HepG2 (cell line): ENCODE measurements around the gene B4GALT2. TPM values are rescaled to one million over a fixed set of nuclear protein-coding genes. Genes with fewer than 3 reads are reported as not detected.

ENCODE experiments used
- ASH2L ChIP-seq: fragments of 300-600, 200-600 bp; sonication (generic); IDR thresholded peaks from 2 replicates; pipeline ENCODE4 v1.7.0; 2017; ENCODE audit warnings: low read depth, mild to moderate bottlenecking, moderate library complexity, mixed read lengths, low read length; ENCODE audit not compliant: insufficient read length
- BCL3 ChIP-seq: sonication (generic); formaldehyde crosslinking; IDR thresholded peaks from 2 replicates; pipeline ENCODE4 v1.5.1; 2020; ENCODE audit warnings: mild to moderate bottlenecking, missing genetic modification reagents, moderate library complexity
- CCAR2 ChIP-seq: fragments of 200-400 bp; formaldehyde crosslinking; optimal IDR thresholded peaks from 2 replicates; pipeline ENCODE3; 2018; ENCODE audit warnings: low read depth, mild to moderate bottlenecking, low read length, moderate library complexity
- CHD2 ChIP-seq: IDR thresholded peaks from 2 replicates; pipeline ENCODE4 v1.6.1; 2011; ENCODE audit warnings: low read depth, low read length, improper control_type of control experiment
- FOXC1 ChIP-seq: sonication (generic); formaldehyde crosslinking; IDR thresholded peaks from 2 replicates; pipeline ENCODE4 v1.8.0; 2022; ENCODE audit warnings: mild to moderate bottlenecking, missing genetic modification reagents, borderline replicate concordance
- GTF2F1 ChIP-seq: fragments of 150-350 bp; IDR thresholded peaks from 2 replicates; pipeline ENCODE4 v1.6.1; 2014; ENCODE audit warnings: low read length
- MEF2D ChIP-seq: sonication (generic); formaldehyde crosslinking; IDR thresholded peaks from 2 replicates; pipeline ENCODE4 v1.5.1; 2020; ENCODE audit warnings: mild to moderate bottlenecking, missing genetic modification reagents
- MXD4 ChIP-seq: IDR thresholded peaks from 2 replicates; pipeline ENCODE4 v1.6.1; 2016; ENCODE audit warnings: mild to moderate bottlenecking, missing biosample characterization, missing genetic modification reagents
- SP140L ChIP-seq: sonication (generic); formaldehyde crosslinking; IDR thresholded peaks from 2 replicates; pipeline ENCODE4 v1.4.0; 2020; ENCODE audit warnings: missing genetic modification reagents, borderline replicate concordance
- TFDP2 ChIP-seq: sonication (generic); formaldehyde crosslinking; IDR thresholded peaks from 2 replicates; pipeline ENCODE4 v1.4.0; 2020; ENCODE audit warnings: missing genetic modification reagents
- ZBTB38 ChIP-seq: sonication (generic); formaldehyde crosslinking; IDR thresholded peaks from 2 replicates; pipeline ENCODE4 v1.5.1; 2020; ENCODE audit warnings: mild to moderate bottlenecking, missing genetic modification reagents
- ZBTB8A ChIP-seq: sonication (generic); formaldehyde crosslinking; IDR thresholded peaks from 2 replicates; pipeline ENCODE4 v1.4.0; 2020; ENCODE audit warnings: mild to moderate bottlenecking, low read depth, missing genetic modification reagents, borderline replicate concordance
- ZMAT3 ChIP-seq: sonication (generic); formaldehyde crosslinking; conservative IDR thresholded peaks from 2 replicates; pipeline ENCODE4 v1.7.0; 2021; ENCODE audit warnings: missing genetic modification reagents
- ZNF329 ChIP-seq: sonication (generic); formaldehyde crosslinking; IDR thresholded peaks from 2 replicates; pipeline ENCODE4 v1.9.0; 2021; ENCODE audit warnings: low read depth, mild to moderate bottlenecking, missing genetic modification reagents
- ZNF33A ChIP-seq: sonication (generic); formaldehyde crosslinking; IDR thresholded peaks from 2 replicates; pipeline ENCODE4 v1.5.1; 2020; ENCODE audit warnings: missing genetic modification reagents, mild to moderate bottlenecking, moderate library complexity, borderline replicate concordance
- ZNF431 ChIP-seq: sonication (generic); formaldehyde crosslinking; IDR thresholded peaks from 2 replicates; pipeline ENCODE4 v1.9.0; 2022; ENCODE audit warnings: missing genetic modification reagents, low read depth, mild to moderate bottlenecking, borderline replicate concordance
- ZNF441 ChIP-seq: sonication (generic); formaldehyde crosslinking; IDR thresholded peaks from 2 replicates; pipeline ENCODE4 v1.7.0; 2021; ENCODE audit warnings: missing genetic modification reagents, borderline replicate concordance
- ZNF547 ChIP-seq: sonication (generic); formaldehyde crosslinking; IDR thresholded peaks from 2 replicates; pipeline ENCODE4 v1.5.1; 2020; ENCODE audit warnings: mild to moderate bottlenecking, missing genetic modification reagents
- ZNF629 ChIP-seq: sonication (generic); formaldehyde crosslinking; conservative IDR thresholded peaks from 2 replicates; pipeline ENCODE4 v1.5.0; 2020; ENCODE audit warnings: missing genetic modification reagents
- ZNF644 ChIP-seq: IDR thresholded peaks from 2 replicates; pipeline ENCODE4 v1.6.1; 2016; ENCODE audit warnings: low read depth
- polyA plus RNA-seq, 8 experiments: library from polyadenylated mRNA; depleted of rRNA in 3 of 8; stranded (reverse) in 7 of 8; unstranded in 1 of 8; fragments of >200 nt; fragmentation: Illumina TruSeq in 4 of 8; extraction: Trizol in 4 of 8; gene quantifications; 2 replicates each; pipeline versions ENCODE4 v1.2.1 to v1.2.3, GENCODE V29; 2011 to 2016; ENCODE audit warnings: low read depth in 4 of 8, missing spikeins in 1 of 8, mixed read lengths in 1 of 8; ENCODE audit not compliant: insufficient read depth in 1 of 8
- total RNA-seq, 5 experiments: library from RNA; depleted of rRNA; stranded (reverse); fragments of >200 nt; fragmentation: Illumina TruSeq; extraction: Trizol; gene quantifications; 2 replicates each; pipeline ENCODE4 v1.2.3, GENCODE V29; 2016; ENCODE audit warnings: low read depth in 1 of 5
- TF ChIP-seq, protein P1 (sequence below): sonication (generic); formaldehyde crosslinking; IDR thresholded peaks from 2 replicates; pipeline ENCODE4 v1.4.0; 2020; ENCODE audit warnings: missing genetic modification reagents
- TF ChIP-seq, protein P2 (sequence below): IDR thresholded peaks from 2 replicates; pipeline ENCODE4 v1.6.1; 2016; ENCODE audit warnings: mild to moderate bottlenecking, missing biosample characterization, missing genetic modification reagents
- TF ChIP-seq, protein P3 (sequence below): sonication (generic); formaldehyde crosslinking; IDR thresholded peaks from 2 replicates; pipeline ENCODE4 v1.8.0; 2022; ENCODE audit warnings: mild to moderate bottlenecking, missing genetic modification reagents, borderline replicate concordance

Gene B4GALT2
- total and polyA plus RNA-seq, 2 of the 13 experiments (the other 11 are each of a cell fraction or from before 2014, with no cell fraction given) = 41.9 to 78.0 TPM

GRCh38 chr1:43974443-43975248, 4.4 kb upstream of the B4GALT2 start, which contains the start of gene ATP6V0B (continued):
- TF ChIP-seq, protein P1, sequence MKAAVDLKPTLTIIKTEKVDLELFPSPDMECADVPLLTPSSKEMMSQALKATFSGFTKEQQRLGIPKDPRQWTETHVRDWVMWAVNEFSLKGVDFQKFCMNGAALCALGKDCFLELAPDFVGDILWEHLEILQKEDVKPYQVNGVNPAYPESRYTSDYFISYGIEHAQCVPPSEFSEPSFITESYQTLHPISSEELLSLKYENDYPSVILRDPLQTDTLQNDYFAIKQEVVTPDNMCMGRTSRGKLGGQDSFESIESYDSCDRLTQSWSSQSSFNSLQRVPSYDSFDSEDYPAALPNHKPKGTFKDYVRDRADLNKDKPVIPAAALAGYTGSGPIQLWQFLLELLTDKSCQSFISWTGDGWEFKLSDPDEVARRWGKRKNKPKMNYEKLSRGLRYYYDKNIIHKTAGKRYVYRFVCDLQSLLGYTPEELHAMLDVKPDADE (CRISPR knock-in tag) = no peak
- peak; percentile 34 for TF ChIP-seq ASH2L
- no peak for TF ChIP-seq ZNF629 (CRISPR knock-in tag)
- TF ChIP-seq FOXC1 = peak; percentile 37; the same call in 1 of the 2 replicates
- TF ChIP-seq ZNF644 (CRISPR knock-in tag) = no peak
- TF ChIP-seq TFDP2 (CRISPR knock-in tag) = peak; percentile 86
- peak; percentile 80; the same call in 1 of the 2 replicates for TF ChIP-seq ZNF431 (CRISPR knock-in tag)
- TF ChIP-seq, protein P2, sequence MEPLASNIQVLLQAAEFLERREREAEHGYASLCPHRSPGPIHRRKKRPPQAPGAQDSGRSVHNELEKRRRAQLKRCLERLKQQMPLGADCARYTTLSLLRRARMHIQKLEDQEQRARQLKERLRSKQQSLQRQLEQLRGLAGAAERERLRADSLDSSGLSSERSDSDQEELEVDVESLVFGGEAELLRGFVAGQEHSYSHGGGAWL (CRISPR knock-in tag) = peak; percentile 64; the same call in 1 of the 2 replicates
- TF ChIP-seq ZNF329 = no peak
- no peak for TF ChIP-seq CCAR2
- TF ChIP-seq BCL3 = peak; percentile 61; the same call in 1 of the 2 replicates
- TF ChIP-seq ZMAT3 (CRISPR knock-in tag) = 0 out of 2 replicates have a peak, but pooled peaks have one; percentile 62
- no peak for TF ChIP-seq ZBTB8A (CRISPR knock-in tag)
- TF ChIP-seq, protein P3, sequence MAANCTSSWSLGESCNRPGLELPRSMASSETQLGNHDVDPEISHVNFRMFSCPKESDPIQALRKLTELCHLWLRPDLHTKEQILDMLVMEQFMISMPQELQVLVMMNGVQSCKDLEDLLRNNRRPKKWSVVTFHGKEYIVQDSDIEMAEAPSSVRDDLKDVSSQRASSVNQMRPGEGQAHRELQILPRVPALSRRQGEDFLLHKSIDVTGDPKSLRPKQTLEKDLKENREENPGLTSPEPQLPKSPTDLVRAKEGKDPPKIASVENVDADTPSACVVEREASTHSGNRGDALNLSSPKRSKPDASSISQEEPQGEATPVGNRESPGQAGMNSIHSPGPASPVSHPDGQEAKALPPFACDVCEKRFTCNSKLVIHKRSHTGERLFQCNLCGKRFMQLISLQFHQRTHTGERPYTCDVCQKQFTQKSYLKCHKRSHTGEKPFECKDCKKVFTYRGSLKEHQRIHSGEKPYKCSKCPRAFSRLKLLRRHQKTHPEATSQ (CRISPR knock-in tag) = peak; percentile 3; the same call in 1 of the 2 replicates
- TF ChIP-seq ZNF33A (CRISPR knock-in tag) = 0 out of 2 replicates have a peak, but pooled peaks have one; percentile 62
- TF ChIP-seq CHD2 = 0 out of 2 replicates have a peak, but pooled peaks have one; percentile 5
- TF ChIP-seq MEF2D (CRISPR knock-in tag) = no peak
- no peak for TF ChIP-seq SP140L (CRISPR knock-in tag)
- peak; percentile 84 for TF ChIP-seq MXD4 (CRISPR knock-in tag)
- TF ChIP-seq ZNF441 (CRISPR knock-in tag) = peak; percentile 76
- peak; percentile 82; the same call in 1 of the 2 replicates for TF ChIP-seq GTF2F1
- TF ChIP-seq ZNF547 (CRISPR knock-in tag) = no peak; the same call in 1 of the 2 replicates
- peak; percentile 66; the same call in 1 of the 2 replicates for TF ChIP-seq ZBTB38 (CRISPR knock-in tag)
